Loucy (cell line): ENCODE data around the gene KIRREL3.

Experiments
- H2AFZ ChIP-seq: fragments of 200-600 bp; sonication (generic); 2 replicates; pipeline ENCODE4 v1.6.0; 2016; ENCODE audit warnings: antibody characterized with exemption, mild to moderate bottlenecking, low read length, moderate library complexity
- H3F3A ChIP-seq: fragments of 200-600 bp; 2 replicates; pipeline ENCODE4 v1.6.0; 2016; ENCODE audit warnings: antibody characterized with exemption, low read depth, mild to moderate bottlenecking
- H3K27me3 ChIP-seq: fragments of 200-600 bp; sonication (generic); 2 replicates; pipeline ENCODE4 v1.6.1; 2014; ENCODE audit warnings: low read length, mild to moderate bottlenecking; ENCODE audit not compliant: insufficient read depth, poor library complexity, severe bottlenecking
- H3K36me3 ChIP-seq: fragments of 200-600 bp; sonication (generic); 2 replicates; pipeline ENCODE4 v1.6.1; 2016; ENCODE audit warnings: low read length; ENCODE audit not compliant: insufficient read depth
- H3K4me1 ChIP-seq: fragments of 200-600 bp; sonication (generic); 2 replicates; pipeline ENCODE4 v1.5.1; 2014; ENCODE audit warnings: low read length, mild to moderate bottlenecking; ENCODE audit not compliant: insufficient read depth, poor library complexity, severe bottlenecking
- H3K4me2 ChIP-seq: fragments of 200-600 bp; sonication (generic); 2 replicates; pipeline ENCODE4 v1.6.0; 2014; ENCODE audit warnings: antibody characterized with exemption, low read length, low read depth, mild to moderate bottlenecking; ENCODE audit not compliant: poor library complexity, severe bottlenecking
- H3K4me3 ChIP-seq: fragments of 200-600 bp; sonication (generic); 2 replicates; pipeline ENCODE4 v1.5.1; 2014; ENCODE audit warnings: low read length, mild to moderate bottlenecking, mixed read lengths; ENCODE audit not compliant: poor library complexity, severe bottlenecking
- H3K79me2 ChIP-seq: fragments of 200-600 bp; sonication (generic); 2 replicates; pipeline ENCODE4 v1.6.1; 2014; ENCODE audit warnings: low read length; ENCODE audit not compliant: insufficient read depth
- H3K9ac ChIP-seq: fragments of 200-600 bp; sonication (generic); 2 replicates; pipeline ENCODE4 v1.6.0; 2014; ENCODE audit warnings: mild to moderate bottlenecking, low read depth, low read length, moderate library complexity; ENCODE audit not compliant: poor library complexity, severe bottlenecking
- H3K9me2 ChIP-seq: fragments of 200-600 bp; sonication (generic); replicated peaks from 2 replicates; pipeline ENCODE4 v1.6.1; 2016; ENCODE audit warnings: low read depth, low read length, mixed read lengths
- H3K9me3 ChIP-seq: fragments of 200-600 bp; sonication (generic); 2 replicates; pipeline ENCODE4 v1.6.1; 2014; ENCODE audit warnings: mild to moderate bottlenecking, antibody characterized with exemption, low read length, low read depth; ENCODE audit not compliant: insufficient read depth
- H4K20me1 ChIP-seq: fragments of 200-600 bp; sonication (generic); 2 replicates; pipeline ENCODE4 v1.6.0; 2014; ENCODE audit warnings: antibody characterized with exemption, low read length, mild to moderate bottlenecking; ENCODE audit not compliant: insufficient read depth, poor library complexity, severe bottlenecking
- EZH2phosphoT487 ChIP-seq: fragments of 200-600 bp; IDR thresholded peaks from 2 replicates; pipeline ENCODE4 v1.6.1; 2018; ENCODE audit warnings: antibody characterized with exemption, mild to moderate bottlenecking, moderate library complexity, borderline replicate concordance
- TF ChIP-seq, protein P1 (sequence below): fragments of 200-600 bp; sonication (generic); conservative IDR thresholded peaks from 2 replicates; pipeline ENCODE4 v1.5.1; 2014; ENCODE audit warnings: mild to moderate bottlenecking, antibody characterized with exemption, low read length

The KIRREL3 gene

DNA sequence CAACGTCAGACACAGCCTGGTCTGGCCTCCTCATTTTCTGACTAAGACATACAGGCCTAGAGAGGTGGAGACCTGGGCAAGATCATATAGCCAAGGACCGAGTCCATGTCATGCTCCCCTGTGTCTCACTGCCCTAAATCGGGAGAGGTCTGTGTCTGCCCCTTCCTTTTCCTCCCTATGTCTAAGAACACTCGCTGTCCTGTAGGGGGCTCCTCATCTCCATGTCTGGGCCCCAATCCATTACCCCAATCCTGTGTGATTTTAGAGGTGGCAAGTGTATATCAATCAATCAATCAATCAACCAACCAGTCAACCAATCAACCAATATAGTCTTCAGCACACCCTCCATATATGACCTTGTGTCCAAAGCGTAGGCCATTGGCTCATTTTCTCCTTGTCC lies 125.7 kb downstream of the KIRREL3 start:
- Histone ChIP-seq H3K79me2 (no peaks in the 10 kb centered on the region), H3K36me3 (no peaks in the 10 kb centered on the region), H3K4me3 (no peak overlapping the region), H3K4me1 (no peaks in the 10 kb centered on the region), H2AFZ (no peak overlapping the region), H3K9ac (no peak overlapping the region), H3K9me2 (no peaks in the 10 kb centered on the region), H3K27me3 (no peaks in the 10 kb centered on the region), H4K20me1 (no peaks in the 10 kb centered on the region), H3K9me3 (no peaks in the 10 kb centered on the region), H3F3A (no peaks in the 10 kb centered on the region), H3K4me2 (no peak overlapping the region)
- TF ChIP-seq EZH2phosphoT487: no peak
- TF ChIP-seq, protein P1, sequence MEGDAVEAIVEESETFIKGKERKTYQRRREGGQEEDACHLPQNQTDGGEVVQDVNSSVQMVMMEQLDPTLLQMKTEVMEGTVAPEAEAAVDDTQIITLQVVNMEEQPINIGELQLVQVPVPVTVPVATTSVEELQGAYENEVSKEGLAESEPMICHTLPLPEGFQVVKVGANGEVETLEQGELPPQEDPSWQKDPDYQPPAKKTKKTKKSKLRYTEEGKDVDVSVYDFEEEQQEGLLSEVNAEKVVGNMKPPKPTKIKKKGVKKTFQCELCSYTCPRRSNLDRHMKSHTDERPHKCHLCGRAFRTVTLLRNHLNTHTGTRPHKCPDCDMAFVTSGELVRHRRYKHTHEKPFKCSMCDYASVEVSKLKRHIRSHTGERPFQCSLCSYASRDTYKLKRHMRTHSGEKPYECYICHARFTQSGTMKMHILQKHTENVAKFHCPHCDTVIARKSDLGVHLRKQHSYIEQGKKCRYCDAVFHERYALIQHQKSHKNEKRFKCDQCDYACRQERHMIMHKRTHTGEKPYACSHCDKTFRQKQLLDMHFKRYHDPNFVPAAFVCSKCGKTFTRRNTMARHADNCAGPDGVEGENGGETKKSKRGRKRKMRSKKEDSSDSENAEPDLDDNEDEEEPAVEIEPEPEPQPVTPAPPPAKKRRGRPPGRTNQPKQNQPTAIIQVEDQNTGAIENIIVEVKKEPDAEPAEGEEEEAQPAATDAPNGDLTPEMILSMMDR: peak; percentile 53

GRCh38 chr11:126874276-126874675 lies 126.3 kb downstream of the KIRREL3 start:
- H3K27me3 ChIP-seq: no peaks in the 10 kb centered on the region
- no peaks in the 10 kb centered on the region for H3K9me3 ChIP-seq
- H2AFZ ChIP-seq: no peak overlapping the region
- no peaks in the 10 kb centered on the region for H3K4me1 ChIP-seq
- no peak overlapping the region for H3K4me3 ChIP-seq
- no peaks in the 10 kb centered on the region for H3K9me2 ChIP-seq
- TF ChIP-seq EZH2phosphoT487: no peak
- TF ChIP-seq, protein P1: no peak
- no peaks in the 10 kb centered on the region for H4K20me1 ChIP-seq
- no peaks in the 10 kb centered on the region for H3K79me2 ChIP-seq
- H3K4me2 ChIP-seq: no peak overlapping the region
- no peaks in the 10 kb centered on the region for H3K36me3 ChIP-seq
- no peak overlapping the region for H3K9ac ChIP-seq
- H3F3A ChIP-seq: no peaks in the 10 kb centered on the region

- Histone ChIP-seq H3K4me2 (no peak overlapping the region), H3K9ac (no peak overlapping the region), H3K27me3 (no peaks in the 10 kb centered on the region), H3K9me3 (no peaks in the 10 kb centered on the region), H3K4me1 (no peaks in the 10 kb centered on the region), H3K79me2 (no peaks in the 10 kb centered on the region), H3K9me2 (no peaks in the 10 kb centered on the region), H3K36me3 (no peaks in the 10 kb centered on the region), H4K20me1 (no peaks in the 10 kb centered on the region), H3K4me3 (no peak overlapping the region), H2AFZ (no peak overlapping the region), H3F3A (no peaks in the 10 kb centered on the region)
- no peak for TF ChIP-seq EZH2phosphoT487
- TF ChIP-seq, protein P1: no peak
These were observed 128.8 kb downstream of the KIRREL3 start for GRCh38 chr11:126871792-126872191.
